ENCODE results near the gene GNAQ.

GRCh38 chr9:77853716-77854115 is 177.9 kb downstream of the GNAQ start:
- TF ChIP-seq EZH2 (IDR thresholded peaks at IDR 0.05; ENCODE audit: borderline replicate concordance) (no peak), CTCF (IDR thresholded peaks at IDR 0.05; ENCODE audit: poor library complexity) (no peak), EZH2phosphoT487 (IDR thresholded peaks at IDR 0.05; ENCODE audit: low read depth, severe bottlenecking, unreplicated experiment) (no peak)
